Activated naive CD8-positive, alpha-beta T cell treated with anti-CD3 and anti-CD28 coated beads, Interleukin-2, amount 50 U/mL, for 24 hours (primary cell): ENCODE measurements around the gene ATXN7L1.
"Not testable (repeated sequence)": the region's sequence is repeated elsewhere in the genome, so short reads cannot be mapped to it uniquely, and the experiment has no call there.

ENCODE experiments used
- ATAC-seq: fragments of 150-1000 bp; cut with Tn5 transposase; one replicate; pipeline ENCODE4 v1.10.0; 2021
- DNase-seq: peaks from one replicate; pipeline ENCODE4 v3.0.0; 2021
- H3K27ac Mint-ChIP-seq: one replicate; pipeline ENCODE4 v1.8.0; 2021; ENCODE audit warnings: mild to moderate bottlenecking, mixed read lengths
- H3K27me3 Mint-ChIP-seq: one replicate; pipeline ENCODE4 v1.8.0; 2021; ENCODE audit warnings: mixed read lengths
- H3K36me3 Mint-ChIP-seq: one replicate; pipeline ENCODE4 v1.8.0; 2021; ENCODE audit warnings: low read depth, mixed read lengths
- H3K4me1 Mint-ChIP-seq: one replicate; pipeline ENCODE4 v1.8.0; 2021; ENCODE audit warnings: mixed read lengths
- H3K4me3 Mint-ChIP-seq: one replicate; pipeline ENCODE4 v1.8.0; 2021; ENCODE audit warnings: mild to moderate bottlenecking, moderate library complexity, mixed read lengths
- H3K9me3 Mint-ChIP-seq: one replicate; pipeline ENCODE4 v1.8.0; 2021; ENCODE audit warnings: mixed read lengths

Gene ATXN7L1

DNA sequence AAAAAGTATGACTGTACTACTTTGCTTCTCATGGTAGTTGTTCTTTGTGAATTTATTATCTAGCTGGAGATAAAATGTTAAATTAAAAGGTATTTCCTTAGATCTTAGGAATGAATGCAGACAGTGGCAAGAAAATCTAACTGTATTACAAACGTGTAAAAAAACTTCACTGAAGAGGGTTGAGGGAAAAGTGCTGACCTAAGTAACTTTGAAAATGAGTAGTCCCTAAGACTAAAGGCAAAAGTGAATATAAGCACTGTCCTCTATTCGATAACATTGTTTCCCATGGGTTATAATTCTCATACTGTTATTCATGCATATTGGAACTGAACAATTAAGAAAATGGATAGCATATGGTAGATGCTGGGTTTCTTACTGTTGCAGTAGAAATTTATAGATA is 148.4 kb downstream of the ATXN7L1 start:
- no peak overlapping the region for H3K4me3 Mint-ChIP-seq
- H3K27ac Mint-ChIP-seq = no peak overlapping the region
- no peaks in the 10 kb centered on the region for H3K9me3 Mint-ChIP-seq
- ATAC-seq (no peak), DNase-seq (no peak)
- H3K27me3 Mint-ChIP-seq = no peaks in the 10 kb centered on the region
- H3K36me3 Mint-ChIP-seq = no peaks in the 10 kb centered on the region
- no peaks in the 10 kb centered on the region for H3K4me1 Mint-ChIP-seq

DNA sequence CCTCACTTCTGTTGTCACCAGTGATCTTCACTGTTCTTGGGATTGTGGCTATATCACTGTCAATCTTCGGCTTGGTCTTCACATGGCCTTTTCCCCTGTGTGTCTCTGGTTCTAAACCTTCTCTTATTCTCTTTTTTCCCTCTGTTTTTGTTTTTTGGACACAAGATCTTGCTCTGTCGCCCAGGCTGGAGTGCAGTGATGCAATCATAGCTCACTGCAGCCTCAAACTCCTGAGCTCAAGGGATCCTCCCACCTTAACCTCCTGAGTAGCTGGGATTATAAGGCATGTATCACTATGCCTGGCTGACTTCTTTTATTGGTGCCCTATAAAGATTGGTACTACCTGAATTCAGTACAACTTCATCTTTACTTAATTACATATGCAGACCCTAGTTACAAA is 151.7 kb downstream of the ATXN7L1 start:
- Mint-ChIP-seq H3K27me3 (no peaks in the 10 kb centered on the region), H3K36me3 (no peaks in the 10 kb centered on the region), H3K4me3 (no peak overlapping the region), H3K27ac (no peak overlapping the region), H3K9me3 (no peaks in the 10 kb centered on the region), H3K4me1 (no peaks in the 10 kb centered on the region)
- DNase-seq (no peak), ATAC-seq (no peak)

DNA sequence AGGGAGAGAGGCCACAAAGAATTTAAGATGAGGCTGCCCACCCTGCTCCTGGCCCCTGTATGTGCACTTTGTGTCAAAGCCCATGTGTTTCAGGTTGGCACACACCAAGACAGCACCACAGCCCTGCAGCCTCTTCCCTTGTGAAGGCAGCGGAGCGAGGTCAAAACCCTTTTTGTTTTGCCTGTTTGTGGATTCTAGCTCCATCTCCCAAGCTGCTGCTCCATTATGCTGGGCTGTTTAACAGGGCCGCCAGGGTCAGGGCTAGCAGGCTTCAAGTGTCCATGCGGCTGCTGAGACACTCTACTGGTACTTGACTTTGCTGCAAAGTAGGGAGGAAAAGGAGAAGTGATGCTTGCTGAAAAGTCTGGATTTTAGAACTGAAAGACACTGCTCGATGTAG is 152.8 kb downstream of the ATXN7L1 start:
- ATAC-seq (no peak), DNase-seq (no peak)
- H3K36me3 Mint-ChIP-seq = no peaks in the 10 kb centered on the region
- H3K27ac Mint-ChIP-seq = no peak overlapping the region
- H3K27me3 Mint-ChIP-seq = no peaks in the 10 kb centered on the region
- H3K9me3 Mint-ChIP-seq = no peaks in the 10 kb centered on the region
- H3K4me3 Mint-ChIP-seq = no peak overlapping the region
- H3K4me1 Mint-ChIP-seq = no peaks in the 10 kb centered on the region

DNA sequence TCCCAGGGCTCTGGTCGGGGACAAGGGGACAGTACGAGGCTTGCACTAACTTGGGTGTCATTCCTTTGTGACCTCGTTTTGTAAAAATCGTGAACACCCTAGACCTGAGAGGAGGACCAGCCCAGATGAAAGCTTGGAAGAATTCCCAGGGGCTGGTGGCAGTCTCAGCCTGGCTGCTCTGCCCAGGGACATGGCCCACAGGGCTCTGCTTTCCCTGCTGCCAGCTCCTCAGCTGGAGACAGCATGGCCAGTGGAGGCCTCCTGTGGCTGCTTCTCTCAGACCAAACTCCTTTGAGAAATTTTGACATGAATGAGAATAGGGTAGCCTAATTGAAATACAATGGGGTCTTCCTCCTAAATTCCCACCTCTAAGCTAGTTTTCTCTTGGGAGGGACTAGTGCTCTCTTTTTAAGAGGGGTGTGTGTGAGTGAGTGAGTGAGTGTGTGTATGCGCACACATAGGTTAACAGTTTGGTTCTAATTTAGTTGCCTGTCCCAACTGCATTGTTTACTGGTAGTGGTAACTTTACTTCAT is 154.8 kb downstream of the ATXN7L1 start:
- Mint-ChIP-seq H3K36me3 (no peaks in the 10 kb centered on the region), H3K27me3 (no peaks in the 10 kb centered on the region), H3K27ac (no peak overlapping the region), H3K9me3 (no peaks in the 10 kb centered on the region), H3K4me1 (no peaks in the 10 kb centered on the region), H3K4me3 (no peak overlapping the region)
- DNase-seq (no peak), ATAC-seq (no peak)

DNA sequence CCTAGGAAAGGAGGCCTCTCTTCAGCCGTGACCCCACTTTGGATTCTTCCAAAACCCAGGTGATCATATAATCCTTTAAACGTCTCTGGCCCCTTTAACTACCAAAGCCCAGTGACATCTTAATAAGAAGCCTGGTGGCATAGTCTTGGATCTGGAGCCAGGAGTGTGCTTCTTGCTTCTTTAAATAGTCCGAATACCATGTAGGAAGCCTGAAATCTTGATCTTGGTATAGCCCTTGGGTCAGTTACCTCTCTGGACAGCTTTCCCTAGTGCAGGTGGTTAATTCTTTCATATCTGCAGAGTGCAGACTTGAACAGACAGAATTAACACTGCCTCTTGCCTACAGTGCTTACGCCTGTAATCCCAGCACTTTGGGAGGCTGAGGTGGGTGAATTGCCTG is 156.5 kb downstream of the ATXN7L1 start:
- Mint-ChIP-seq H3K9me3 (no peaks in the 10 kb centered on the region), H3K4me1 (peaks cover 7% of the 10 kb centered on the region), H3K36me3 (no peaks in the 10 kb centered on the region), H3K4me3 (no peak overlapping the region), H3K27me3 (no peaks in the 10 kb centered on the region), H3K27ac (no peak overlapping the region)
- ATAC-seq (no peak), DNase-seq (no peak)

DNA sequence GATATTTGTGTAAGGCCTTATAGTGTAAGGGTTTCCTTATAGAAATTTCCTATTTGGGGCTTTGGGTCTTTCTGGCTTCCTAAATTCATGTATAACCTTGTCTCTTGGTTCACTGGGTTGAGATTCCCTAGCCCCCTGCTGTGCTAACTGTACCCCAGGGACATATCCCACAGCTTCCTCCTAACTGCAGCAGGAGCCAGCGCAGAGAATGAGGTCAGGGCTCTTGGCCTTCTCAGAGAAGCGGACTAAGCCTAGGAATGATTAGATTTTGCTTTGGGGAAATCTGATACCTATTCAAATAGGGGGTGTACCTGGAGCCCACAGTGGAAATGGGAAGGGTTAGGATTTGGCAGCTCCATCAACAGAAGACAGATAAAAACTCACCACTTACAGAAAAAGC is 157.0 kb downstream of the ATXN7L1 start:
- H3K4me1 Mint-ChIP-seq = peaks cover 7% of the 10 kb centered on the region
- H3K27me3 Mint-ChIP-seq = no peaks in the 10 kb centered on the region
- H3K4me3 Mint-ChIP-seq = no peak overlapping the region
- ATAC-seq (no peak), DNase-seq (no peak)
- H3K27ac Mint-ChIP-seq = no peak overlapping the region
- no peaks in the 10 kb centered on the region for H3K36me3 Mint-ChIP-seq
- H3K9me3 Mint-ChIP-seq = no peaks in the 10 kb centered on the region

DNA sequence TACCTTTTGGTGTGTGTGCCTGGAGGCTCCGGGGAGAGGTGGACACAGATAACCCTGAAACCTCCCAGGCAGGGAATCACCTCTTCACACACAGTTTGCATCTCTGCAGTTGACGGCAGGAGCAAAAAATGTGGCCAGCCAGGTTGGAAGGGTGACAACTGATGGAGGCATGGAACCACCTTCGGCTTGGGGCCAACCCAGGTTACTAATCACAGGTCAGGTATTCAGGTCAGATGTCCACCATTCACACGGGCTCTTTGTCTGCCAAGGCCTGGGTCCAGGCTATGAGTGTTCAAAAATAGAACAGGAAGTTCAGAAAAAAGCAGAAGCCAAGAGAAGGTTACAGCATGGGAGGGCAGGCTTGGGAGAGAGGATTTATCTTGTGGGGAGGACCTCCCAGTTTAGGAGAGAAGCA is 157.9 kb downstream of the ATXN7L1 start:
- no peak overlapping the region for H3K27ac Mint-ChIP-seq
- no peak for ATAC-seq
- peaks cover under 1% of the 10 kb centered on the region for H3K9me3 Mint-ChIP-seq
- no peak for DNase-seq
- H3K27me3 Mint-ChIP-seq = no peaks in the 10 kb centered on the region
- peaks cover 7% of the 10 kb centered on the region for H3K4me1 Mint-ChIP-seq
- no peak overlapping the region for H3K4me3 Mint-ChIP-seq
- no peaks in the 10 kb centered on the region for H3K36me3 Mint-ChIP-seq

DNA sequence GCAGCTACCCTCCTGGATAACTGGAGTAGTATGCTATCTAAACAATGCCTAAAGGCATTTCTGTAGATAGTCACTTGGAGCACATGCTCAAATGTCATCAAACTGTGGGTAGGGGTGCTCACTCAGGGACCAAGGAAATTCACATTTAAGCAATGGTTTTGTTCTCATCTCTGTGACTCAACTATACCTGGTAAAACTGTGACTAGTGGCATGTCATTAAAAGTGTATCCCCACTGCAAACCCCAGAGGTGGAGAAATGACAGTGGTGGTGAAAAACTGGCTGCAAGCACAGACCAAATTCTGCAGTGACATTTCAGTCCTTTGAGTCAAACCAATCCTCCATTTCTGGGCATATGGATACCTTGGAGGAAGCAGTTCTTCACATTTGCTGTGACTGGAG is 160.9 kb downstream of the ATXN7L1 start:
- Mint-ChIP-seq H3K9me3 (peaks cover 23% of the 10 kb centered on the region), H3K4me1 (peaks cover 7% of the 10 kb centered on the region), H3K36me3 (peaks cover 21% of the 10 kb centered on the region), H3K4me3 (no peak overlapping the region), H3K27ac (no peak overlapping the region), H3K27me3 (no peaks in the 10 kb centered on the region)
- ATAC-seq = peak; percentile 83
- DNase-seq = no peak

DNA sequence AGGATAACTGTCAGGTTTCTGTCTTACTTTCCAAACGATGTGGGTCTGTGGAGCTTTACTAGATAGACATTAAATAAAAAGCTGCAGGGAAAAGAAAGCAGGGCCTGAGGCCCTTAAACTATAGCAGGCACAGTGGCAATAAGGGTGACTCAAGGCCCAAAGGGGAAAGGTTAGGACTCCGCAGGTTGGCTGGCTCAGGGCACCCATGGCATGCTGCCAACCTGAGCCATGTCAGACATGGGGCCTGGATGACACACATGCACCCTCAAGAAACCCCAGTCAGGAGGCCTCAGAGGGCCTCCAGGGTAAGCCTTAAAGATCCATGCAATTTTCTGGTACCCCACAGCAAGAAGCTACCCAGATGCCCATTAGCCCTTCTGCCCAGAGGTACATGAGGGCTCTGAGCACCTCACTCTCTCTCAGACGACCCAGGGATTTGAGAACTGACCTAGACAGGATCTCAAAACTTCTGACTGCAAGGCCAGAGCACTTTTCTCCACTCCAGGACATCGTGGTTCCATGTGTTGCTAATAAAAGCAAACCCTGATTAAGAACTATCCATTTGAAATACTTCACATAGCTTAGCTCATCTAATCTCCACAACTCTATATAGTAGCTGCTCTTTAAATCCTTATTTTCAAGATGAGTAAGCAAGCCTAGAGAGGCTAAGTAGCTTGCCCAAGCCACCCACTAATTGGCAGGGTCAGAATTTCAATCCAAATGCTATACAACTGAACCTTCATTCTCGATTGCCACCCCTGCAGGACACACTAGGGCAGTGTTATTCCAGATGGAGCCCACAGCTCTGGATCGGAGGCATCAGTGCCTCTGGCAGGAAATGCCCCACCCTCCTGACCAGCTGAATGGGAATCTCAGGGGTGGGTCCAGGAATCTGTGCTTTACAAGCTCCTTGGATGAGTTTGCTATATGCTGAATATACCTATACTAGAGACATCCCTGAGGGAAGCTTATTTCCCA is 162.6 kb downstream of the ATXN7L1 start:
- Mint-ChIP-seq H3K4me1 (peaks cover 7% of the 10 kb centered on the region), H3K27me3 (no peaks in the 10 kb centered on the region), H3K9me3 (peaks cover 27% of the 10 kb centered on the region), H3K36me3 (peaks cover 24% of the 10 kb centered on the region), H3K27ac (no peak overlapping the region), H3K4me3 (no peak overlapping the region)
- ATAC-seq (no peak), DNase-seq (no peak)

DNA sequence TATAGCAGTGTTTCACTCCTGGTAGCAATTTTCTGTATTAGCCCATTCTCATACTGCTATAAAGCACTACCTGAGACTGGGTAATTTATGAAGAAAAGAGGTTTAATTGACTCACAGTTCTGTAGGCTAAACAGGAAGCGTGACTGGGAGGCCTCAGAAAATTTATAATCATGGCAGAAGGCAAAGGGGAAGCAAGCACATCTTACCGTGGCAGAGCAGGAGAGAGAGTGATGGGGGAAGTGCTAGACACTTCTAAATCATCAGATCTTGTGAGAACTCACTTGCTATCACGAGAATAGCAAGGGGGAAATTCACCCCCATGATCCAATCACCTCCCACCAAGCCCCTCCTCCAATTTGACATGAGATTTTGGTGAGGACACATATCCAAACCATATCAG is 163.5 kb downstream of the ATXN7L1 start:
- Mint-ChIP-seq H3K4me3 (no peak overlapping the region), H3K9me3 (peaks cover 27% of the 10 kb centered on the region), H3K27me3 (no peaks in the 10 kb centered on the region), H3K4me1 (peaks cover 13% of the 10 kb centered on the region), H3K36me3 (peaks cover 24% of the 10 kb centered on the region), H3K27ac (no peak overlapping the region)
- DNase-seq (no peak), ATAC-seq (no peak)

DNA sequence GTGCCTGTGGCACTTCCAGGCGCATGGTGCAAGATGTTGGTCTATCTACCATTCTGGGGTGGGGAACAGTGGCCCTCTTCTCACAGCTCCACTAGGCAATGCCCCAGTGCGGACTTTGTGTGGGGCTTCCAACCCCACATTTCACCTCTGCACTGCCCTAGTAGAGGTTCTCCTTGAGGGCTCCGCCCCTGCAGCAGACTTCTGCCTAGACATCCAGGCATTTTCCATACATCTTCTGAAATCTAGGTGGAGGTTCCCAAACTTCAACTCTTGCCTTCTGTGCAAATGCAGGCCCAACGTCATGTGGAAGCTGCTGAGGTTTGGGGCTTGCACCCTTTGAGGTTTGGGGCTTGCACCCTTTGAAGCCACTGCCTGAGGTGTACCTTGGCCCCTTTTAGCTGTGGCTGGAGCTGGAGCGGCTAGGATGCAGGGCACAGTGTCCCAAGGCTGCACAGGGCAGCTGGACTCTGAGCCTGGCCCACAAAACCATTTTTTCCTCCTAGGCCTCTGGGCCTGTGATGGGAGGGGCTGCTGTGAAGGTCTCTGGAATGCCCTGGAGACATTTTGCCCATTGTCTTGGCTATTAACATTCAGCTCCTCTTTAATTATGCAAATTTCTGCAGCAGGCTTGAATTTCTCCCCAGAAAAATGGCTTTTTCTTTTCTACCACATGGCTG is 164.5 kb downstream of the ATXN7L1 start:
- H3K4me3 Mint-ChIP-seq = no peak overlapping the region

DNA sequence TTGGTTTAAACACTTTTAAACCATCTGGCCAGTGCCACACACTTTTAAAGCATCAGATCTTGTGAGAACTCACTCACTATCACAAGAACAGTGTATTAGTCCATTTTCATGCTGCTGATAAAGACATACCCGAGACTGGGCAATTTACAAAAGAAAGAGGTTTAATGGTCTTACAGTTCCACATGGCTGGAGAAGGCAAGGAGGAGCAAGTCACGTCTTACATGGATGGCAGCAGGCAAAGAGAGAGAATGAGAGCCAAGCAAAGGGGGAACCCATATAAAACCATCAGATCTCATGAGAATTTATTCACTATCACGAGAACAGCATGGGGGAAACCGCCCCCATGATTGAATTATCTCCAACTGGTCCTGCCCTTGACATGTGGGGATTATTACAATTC is 165.7 kb downstream of the ATXN7L1 start:
- H3K4me3 Mint-ChIP-seq, ATAC-seq, DNase-seq, H3K27ac Mint-ChIP-seq, H3K27me3 Mint-ChIP-seq: not testable (repeated sequence)
- Mint-ChIP-seq H3K36me3 (peaks cover 24% of the 10 kb centered on the region), H3K4me1 (peaks cover 19% of the 10 kb centered on the region), H3K9me3 (peaks cover 27% of the 10 kb centered on the region)

More for the DNA sequence above, 164.5 kb downstream of the ATXN7L1 start:
- peaks cover 24% of the 10 kb centered on the region for H3K36me3 Mint-ChIP-seq
- peaks cover 22% of the 10 kb centered on the region for H3K4me1 Mint-ChIP-seq
- H3K27me3 Mint-ChIP-seq = no peaks in the 10 kb centered on the region
- DNase-seq (no peak), ATAC-seq (no peak)
- H3K27ac Mint-ChIP-seq = no peak overlapping the region
- peaks cover 27% of the 10 kb centered on the region for H3K9me3 Mint-ChIP-seq

DNA sequence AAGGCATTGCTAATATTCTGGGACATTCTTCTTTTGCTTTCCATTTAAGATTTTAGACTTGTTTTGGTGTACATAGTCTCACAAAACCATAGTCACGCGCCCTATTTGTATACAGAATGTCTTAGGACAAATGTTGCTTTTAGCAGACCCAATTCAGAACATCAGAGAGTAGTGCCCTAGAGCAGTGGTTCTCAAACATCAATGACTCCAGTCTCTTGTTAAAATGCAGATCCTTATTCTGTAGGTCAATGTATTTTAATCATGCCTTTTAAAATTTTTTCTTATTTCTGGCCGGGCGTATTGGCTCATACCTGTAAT is 167.7 kb downstream of the ATXN7L1 start:
- Mint-ChIP-seq H3K27ac (no peak overlapping the region), H3K36me3 (peaks cover 24% of the 10 kb centered on the region), H3K4me3 (no peak overlapping the region), H3K9me3 (peaks cover 27% of the 10 kb centered on the region), H3K4me1 (peaks cover 14% of the 10 kb centered on the region), H3K27me3 (no peaks in the 10 kb centered on the region)
- DNase-seq = no peak
- ATAC-seq = no peak

DNA sequence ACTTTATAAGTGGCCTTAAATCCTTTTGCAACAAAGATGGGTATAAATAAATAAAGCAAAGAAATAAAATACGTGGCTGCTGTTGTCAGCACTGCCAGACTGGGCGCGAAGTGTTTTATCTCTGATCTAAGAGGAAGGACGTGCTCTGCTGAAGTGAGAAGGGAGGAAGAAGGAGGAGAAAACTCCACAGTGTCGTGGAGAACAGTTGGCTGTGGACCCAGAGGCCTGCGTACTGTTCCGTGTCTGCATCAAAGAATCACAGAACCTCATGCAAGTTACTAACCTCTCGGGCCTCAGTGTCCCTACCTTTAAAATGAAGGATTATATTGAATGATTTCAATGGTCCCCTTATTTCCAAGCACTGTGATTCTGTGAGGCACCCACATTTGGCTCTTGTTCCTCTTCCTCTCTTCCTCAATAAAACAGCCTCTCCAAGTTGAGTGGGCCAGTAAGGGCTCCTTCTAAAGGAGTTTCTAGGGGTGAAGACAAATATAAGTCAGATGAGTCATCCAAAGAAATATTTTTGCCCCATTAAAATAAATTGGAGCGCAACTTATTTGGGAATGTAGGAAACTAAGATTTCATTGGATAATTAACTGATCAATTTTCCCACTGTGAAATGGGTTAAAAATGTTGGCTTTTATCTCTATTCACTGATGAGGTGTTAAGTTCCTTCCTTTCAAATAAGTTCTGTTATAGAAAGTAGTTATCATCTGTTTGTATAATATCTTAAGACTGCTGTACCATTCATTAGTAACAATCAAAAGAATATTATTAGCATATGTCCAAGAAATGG is 168.2 kb downstream of the ATXN7L1 start:
- Mint-ChIP-seq H3K36me3 (peaks cover 22% of the 10 kb centered on the region), H3K27ac (no peak overlapping the region), H3K9me3 (peaks cover 24% of the 10 kb centered on the region), H3K27me3 (no peaks in the 10 kb centered on the region), H3K4me3 (no peak overlapping the region), H3K4me1 (peaks cover 14% of the 10 kb centered on the region)
- DNase-seq (no peak), ATAC-seq (no peak)
